H9 (cell line): ENCODE measurements around the gene TRPM8. TPM values are rescaled to one million over a fixed set of nuclear protein-coding genes. Genes with fewer than 3 reads are reported as not detected.

Source experiments
- DNase-seq: peaks from one replicate; pipeline ENCODE4 v3.0.0-alpha.2; 2017
- H2AFZ ChIP-seq: one replicate; pipeline ENCODE4 v1.6.1; 2013; ENCODE audit warnings: mild to moderate bottlenecking, low read length, control low read depth, moderate library complexity
- H2AK5ac ChIP-seq: 2 replicates; pipeline ENCODE4 v1.6.1; 2013; ENCODE audit warnings: low read length, control low read depth, mixed read lengths; ENCODE audit not compliant: insufficient read length
- H2BK120ac ChIP-seq: one replicate; pipeline ENCODE4 v1.6.1; 2013; ENCODE audit warnings: low read depth, mild to moderate bottlenecking, low read length, control low read depth, inconsistent platforms; ENCODE audit not compliant: poor library complexity, severe bottlenecking
- H2BK12ac ChIP-seq: 2 replicates; pipeline ENCODE4 v1.6.1; 2013; ENCODE audit warnings: low read length, control low read depth, mixed read lengths, low read depth; ENCODE audit not compliant: insufficient read length
- H2BK15ac ChIP-seq: 2 replicates; pipeline ENCODE4 v1.6.1; 2013; ENCODE audit warnings: low read depth, low read length, control low read depth
- H2BK20ac ChIP-seq: one replicate; pipeline ENCODE4 v1.6.1; 2013; ENCODE audit warnings: low read depth, mild to moderate bottlenecking, low read length, control low read depth, inconsistent platforms; ENCODE audit not compliant: poor library complexity, severe bottlenecking
- H2BK5ac ChIP-seq: 2 replicates; pipeline ENCODE4 v1.6.1; 2013; ENCODE audit warnings: low read length, control low read depth, mixed read lengths; ENCODE audit not compliant: insufficient read length
- H3K14ac ChIP-seq: 2 replicates; pipeline ENCODE4 v1.6.1; 2013; ENCODE audit warnings: low read length, control low read depth; ENCODE audit not compliant: insufficient read depth
- H3K18ac ChIP-seq: 2 replicates; pipeline ENCODE4 v1.6.1; 2013; ENCODE audit warnings: low read depth, mild to moderate bottlenecking, mixed read lengths, low read length, control low read depth; ENCODE audit not compliant: insufficient read length
- H3K23ac ChIP-seq: 2 replicates; pipeline ENCODE4 v1.6.1; 2013; ENCODE audit warnings: low read length, control low read depth, mixed read lengths, low read depth; ENCODE audit not compliant: insufficient read length
- H3K23me2 ChIP-seq: 2 replicates; pipeline ENCODE4 v1.6.1; 2013; ENCODE audit warnings: low read depth, mild to moderate bottlenecking, mixed read lengths, low read length, control low read depth; ENCODE audit not compliant: insufficient read length, poor library complexity, severe bottlenecking
- H3K27ac ChIP-seq: 2 replicates; pipeline ENCODE4 v1.5.1; 2013; ENCODE audit warnings: low read length, control low read depth, mixed read lengths, low read depth; ENCODE audit not compliant: insufficient read length
- H3K27me3 ChIP-seq: 2 replicates; pipeline ENCODE4 v1.6.1; 2013; ENCODE audit warnings: low read length, control low read depth, inconsistent platforms; ENCODE audit not compliant: insufficient read depth
- H3K4ac ChIP-seq: 2 replicates; pipeline ENCODE4 v1.6.1; 2013; ENCODE audit warnings: low read depth, mild to moderate bottlenecking, control low read depth, inconsistent platforms, low read length, moderate library complexity
- H3K4me1 ChIP-seq: 2 replicates; pipeline ENCODE4 v1.6.1; 2013; ENCODE audit warnings: low read length, control low read depth, inconsistent platforms; ENCODE audit not compliant: insufficient read depth
- H3K4me2 ChIP-seq: 2 replicates; pipeline ENCODE4 v1.6.1; 2013; ENCODE audit warnings: low read length, control low read depth, mixed read lengths; ENCODE audit not compliant: insufficient read length, insufficient read depth
- H3K56ac ChIP-seq: 2 replicates; pipeline ENCODE4 v1.6.1; 2013; ENCODE audit warnings: low read depth, mild to moderate bottlenecking, mixed read lengths, low read length, control low read depth; ENCODE audit not compliant: insufficient read length
- H3K79me1 ChIP-seq: 2 replicates; pipeline ENCODE4 v1.6.1; 2013; ENCODE audit warnings: low read depth, mild to moderate bottlenecking, moderate library complexity, low read length, control low read depth, inconsistent platforms; ENCODE audit not compliant: insufficient read depth, poor library complexity, severe bottlenecking
- H3K79me2 ChIP-seq: 2 replicates; pipeline ENCODE4 v1.6.1; 2013; ENCODE audit warnings: low read length, control low read depth, inconsistent platforms; ENCODE audit not compliant: insufficient read depth
- H3K9ac ChIP-seq: 2 replicates; pipeline ENCODE4 v1.6.1; 2013; ENCODE audit warnings: low read length, control low read depth, mixed read lengths; ENCODE audit not compliant: insufficient read length; ENCODE audit errors: extremely low read depth
- H3K9me3 ChIP-seq: one replicate; pipeline ENCODE4 v1.6.1; 2013; ENCODE audit warnings: low read depth, low read length, inconsistent platforms; ENCODE audit not compliant: control insufficient read depth
- H3T11ph ChIP-seq: one replicate; pipeline ENCODE4 v1.6.1; 2013; ENCODE audit warnings: mild to moderate bottlenecking, low read length, control low read depth, inconsistent platforms
- H4K20me1 ChIP-seq: one replicate; pipeline ENCODE4 v1.6.1; 2013; ENCODE audit not compliant: control insufficient read depth, insufficient read length, insufficient read depth
- H4K5ac ChIP-seq: 2 replicates; pipeline ENCODE4 v1.6.1; 2013; ENCODE audit warnings: low read depth, mild to moderate bottlenecking, mixed read lengths, low read length, control low read depth; ENCODE audit not compliant: insufficient read length
- H4K8ac ChIP-seq: replicated peaks from 2 replicates; pipeline ENCODE4 v1.6.1; 2013; ENCODE audit warnings: low read length, control low read depth, mixed read lengths, low read depth; ENCODE audit not compliant: insufficient read length
- H4K91ac ChIP-seq: 2 replicates; pipeline ENCODE4 v1.6.1; 2013; ENCODE audit warnings: low read depth, mild to moderate bottlenecking, moderate library complexity, mixed read lengths, low read length, control low read depth; ENCODE audit not compliant: insufficient read length
- H3K27ac Mint-ChIP-seq, 3 experiments: 2 replicates in 2 of 3; 3 replicates in 1 of 3; pipeline ENCODE4 v1.8.0; 2020 to 2021; ENCODE audit warnings: mixed read lengths in 3 of 3, mild to moderate bottlenecking in 1 of 3, moderate library complexity in 1 of 3
- H3K27me3 Mint-ChIP-seq: 2 replicates; pipeline ENCODE4 v1.8.0; 2021; ENCODE audit warnings: low read depth, mild to moderate bottlenecking, moderate library complexity, mixed read lengths
- H3K36me3 Mint-ChIP-seq, 3 experiments: 2 replicates in 2 of 3; 3 replicates in 1 of 3; pipeline ENCODE4 v1.8.0; 2020 to 2021; ENCODE audit warnings: low read depth in 3 of 3, mixed read lengths in 3 of 3; ENCODE audit not compliant: insufficient read depth in 1 of 3
- H3K4me1 Mint-ChIP-seq, 2 experiments: 2 replicates each; pipeline ENCODE4 v1.8.0; 2020; ENCODE audit warnings: mixed read lengths in 2 of 2
- H3K4me3 Mint-ChIP-seq, 2 experiments: 2 replicates in 1 of 2; 3 replicates in 1 of 2; pipeline ENCODE4 v1.8.0; 2020 to 2021; ENCODE audit warnings: mild to moderate bottlenecking in 2 of 2, mixed read lengths in 2 of 2, moderate library complexity in 1 of 2
- H3K9me3 Mint-ChIP-seq, 2 experiments: 2 replicates in 1 of 2; 3 replicates in 1 of 2; pipeline ENCODE4 v1.8.0; 2020; ENCODE audit warnings: mild to moderate bottlenecking in 2 of 2, mixed read lengths in 2 of 2, moderate library complexity in 1 of 2
- WGBS: extraction: QIAGEN DNeasy Blood & Tissue Kit; methylation state at CpG from one replicate; pipeline ENCODE4 v1.1.7; 2013; ENCODE audit warnings: missing lambda C conversion rate, low lambda C conversion rate, mixed read lengths; ENCODE audit not compliant: insufficient read length; ENCODE audit errors: extremely low coverage; 5-methylcytosine and 5-hydroxymethylcytosine counted together
- total RNA-seq: library from RNA; stranded (reverse); gene quantifications from 2 replicates; pipeline ENCODE4 v1.2.1, GENCODE V29; 2021
- TF ChIP-seq, protein P1 (sequence below): fragments of 200-600 bp; sonication (generic); conservative IDR thresholded peaks from 3 replicates; pipeline ENCODE4 v1.8.0; 2021; ENCODE audit warnings: antibody characterized with exemption, mild to moderate bottlenecking

Gene TRPM8
- total RNA-seq, 1 experiment from 2014 or later, result 0.28 TPM

DNA sequence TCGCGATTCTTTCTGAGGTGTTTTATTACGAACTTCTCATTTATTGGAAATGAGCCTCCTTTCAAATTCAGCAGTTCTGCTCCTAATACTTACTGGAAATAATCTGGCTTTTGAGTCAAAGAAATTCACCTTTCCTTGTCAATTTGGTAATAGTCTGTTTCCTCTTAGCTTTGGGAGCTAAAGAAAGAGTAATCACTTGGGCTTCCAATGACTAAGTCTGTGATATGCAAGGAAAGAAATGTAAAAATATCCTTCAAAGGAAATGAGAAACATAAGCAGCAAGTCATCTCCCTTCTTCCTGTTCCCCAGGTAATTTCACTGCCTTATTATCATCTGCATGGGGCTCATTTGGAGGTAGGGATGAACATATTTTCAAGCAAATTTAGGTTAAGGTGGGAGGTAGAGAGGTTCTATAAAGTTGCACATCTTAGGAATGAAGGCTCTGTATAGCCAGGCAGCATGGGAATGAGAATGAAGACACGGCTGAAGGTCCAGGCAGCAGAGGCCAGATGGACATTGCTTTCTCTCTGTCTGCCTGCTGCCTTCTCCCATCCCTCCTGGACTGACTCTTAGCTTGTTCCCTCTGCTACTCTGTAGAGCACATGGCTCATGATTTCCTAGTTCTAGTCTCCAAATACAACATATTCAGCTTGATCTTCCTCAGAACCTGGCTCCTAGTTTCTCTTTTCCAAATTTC, 134.3 kb downstream of the TRPM8 start:
- no peak overlapping the region for H4K8ac ChIP-seq
- no peaks in the 10 kb centered on the region for H4K20me1 ChIP-seq
- WGBS, result no CpG with 5 or more reads among the region's 4 CpGs
- no peak overlapping the region for H2BK5ac ChIP-seq
- H3K27me3 ChIP-seq, result no peaks in the 10 kb centered on the region
- H3K14ac ChIP-seq, result no peak overlapping the region
- H2AK5ac ChIP-seq, result no peak overlapping the region
- H2BK120ac ChIP-seq, result no peak overlapping the region
- H3K9ac ChIP-seq, result no peak overlapping the region
- H3K27ac Mint-ChIP-seq, result no peak overlapping the region
- peaks cover 10% of the 10 kb centered on the region for H3K27me3 Mint-ChIP-seq
- H2AFZ ChIP-seq, result no peak overlapping the region
- H3K23me2 ChIP-seq, result no peaks in the 10 kb centered on the region
- peaks cover 3 to 8% of the 10 kb centered on the region in 2 experiments for H3K4me1 Mint-ChIP-seq
- no peak overlapping the region for H3K4ac ChIP-seq
- H4K91ac ChIP-seq, result no peak overlapping the region
- H3K27ac ChIP-seq, result no peak overlapping the region
- no peak overlapping the region for H4K5ac ChIP-seq
- H2BK15ac ChIP-seq, result no peak overlapping the region
- H2BK12ac ChIP-seq, result no peak overlapping the region
- H3T11ph ChIP-seq, result no peak overlapping the region
- no peaks in the 10 kb centered on the region; the same call in 1 of the 2 replicates for H3K4me1 ChIP-seq
- H3K4me3 Mint-ChIP-seq, result no peak overlapping the region
- H3K23ac ChIP-seq, result no peak overlapping the region
- H3K79me2 ChIP-seq, result no peaks in the 10 kb centered on the region
- H3K79me1 ChIP-seq, result no peaks in the 10 kb centered on the region
- H3K9me3 ChIP-seq, result no peaks in the 10 kb centered on the region
- H3K56ac ChIP-seq, result no peak overlapping the region
- H3K36me3 Mint-ChIP-seq, result no peaks in the 10 kb centered on the region
- no peak overlapping the region for H3K4me2 ChIP-seq
- no peak for DNase-seq
- H3K9me3 Mint-ChIP-seq, result no peaks in the 10 kb centered on the region
- TF ChIP-seq, protein P1, sequence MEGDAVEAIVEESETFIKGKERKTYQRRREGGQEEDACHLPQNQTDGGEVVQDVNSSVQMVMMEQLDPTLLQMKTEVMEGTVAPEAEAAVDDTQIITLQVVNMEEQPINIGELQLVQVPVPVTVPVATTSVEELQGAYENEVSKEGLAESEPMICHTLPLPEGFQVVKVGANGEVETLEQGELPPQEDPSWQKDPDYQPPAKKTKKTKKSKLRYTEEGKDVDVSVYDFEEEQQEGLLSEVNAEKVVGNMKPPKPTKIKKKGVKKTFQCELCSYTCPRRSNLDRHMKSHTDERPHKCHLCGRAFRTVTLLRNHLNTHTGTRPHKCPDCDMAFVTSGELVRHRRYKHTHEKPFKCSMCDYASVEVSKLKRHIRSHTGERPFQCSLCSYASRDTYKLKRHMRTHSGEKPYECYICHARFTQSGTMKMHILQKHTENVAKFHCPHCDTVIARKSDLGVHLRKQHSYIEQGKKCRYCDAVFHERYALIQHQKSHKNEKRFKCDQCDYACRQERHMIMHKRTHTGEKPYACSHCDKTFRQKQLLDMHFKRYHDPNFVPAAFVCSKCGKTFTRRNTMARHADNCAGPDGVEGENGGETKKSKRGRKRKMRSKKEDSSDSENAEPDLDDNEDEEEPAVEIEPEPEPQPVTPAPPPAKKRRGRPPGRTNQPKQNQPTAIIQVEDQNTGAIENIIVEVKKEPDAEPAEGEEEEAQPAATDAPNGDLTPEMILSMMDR, result no peak
- H2BK20ac ChIP-seq, result no peak overlapping the region
- no peak overlapping the region for H3K18ac ChIP-seq
